Adrenal gland (tissue), 5 donors: Measurements from ENCODE around the gene RASGRP4.

Source experiments
- POLR2A ChIP-seq, 2 donors: fragments of 450-650 bp; IDR thresholded peaks; one replicate each; pipeline ENCODE4 v1.6.1; 2017; ENCODE audit warnings: antibody characterized with exemption in 2 of 2, mild to moderate bottlenecking in 2 of 2, moderate library complexity in 1 of 2
- TF ChIP-seq, protein P1 (sequence below), 6 experiments: fragments of 450-650 bp in 4 of 6; fragments of 200-600 bp in 2 of 6; sonication (generic) in 1 of 6; IDR thresholded peaks; 1 replicate in 5 of 6; 2 replicates in 1 of 6; pipeline versions ENCODE4 v1.5.1 to v1.8.0; 2016 to 2021; ENCODE audit warnings: antibody characterized with exemption in 6 of 6, mild to moderate bottlenecking in 2 of 6, moderate library complexity in 1 of 6
- donor health status: DM: no; HTN: no; CAD: no.

- no peak for TF ChIP-seq POLR2A (IDR thresholded peaks at IDR 0.05)
- TF ChIP-seq, protein P1, sequence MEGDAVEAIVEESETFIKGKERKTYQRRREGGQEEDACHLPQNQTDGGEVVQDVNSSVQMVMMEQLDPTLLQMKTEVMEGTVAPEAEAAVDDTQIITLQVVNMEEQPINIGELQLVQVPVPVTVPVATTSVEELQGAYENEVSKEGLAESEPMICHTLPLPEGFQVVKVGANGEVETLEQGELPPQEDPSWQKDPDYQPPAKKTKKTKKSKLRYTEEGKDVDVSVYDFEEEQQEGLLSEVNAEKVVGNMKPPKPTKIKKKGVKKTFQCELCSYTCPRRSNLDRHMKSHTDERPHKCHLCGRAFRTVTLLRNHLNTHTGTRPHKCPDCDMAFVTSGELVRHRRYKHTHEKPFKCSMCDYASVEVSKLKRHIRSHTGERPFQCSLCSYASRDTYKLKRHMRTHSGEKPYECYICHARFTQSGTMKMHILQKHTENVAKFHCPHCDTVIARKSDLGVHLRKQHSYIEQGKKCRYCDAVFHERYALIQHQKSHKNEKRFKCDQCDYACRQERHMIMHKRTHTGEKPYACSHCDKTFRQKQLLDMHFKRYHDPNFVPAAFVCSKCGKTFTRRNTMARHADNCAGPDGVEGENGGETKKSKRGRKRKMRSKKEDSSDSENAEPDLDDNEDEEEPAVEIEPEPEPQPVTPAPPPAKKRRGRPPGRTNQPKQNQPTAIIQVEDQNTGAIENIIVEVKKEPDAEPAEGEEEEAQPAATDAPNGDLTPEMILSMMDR (IDR thresholded peaks at IDR 0.05) = no peak
Measured at GRCh38 chr19:38386971-38387549, 39.0 kb downstream of the RASGRP4 start.
